Renal cortex interstitium (tissue), 15 donors: ENCODE results near the gene PAPPA. TPM values are rescaled to one million over a fixed set of nuclear protein-coding genes. Genes with fewer than 3 reads are reported as not detected.

Experiments
- DNase-seq, 11 donors: peaks; one replicate each; pipeline ENCODE4 v3.0.0-alpha.2; 2013; ENCODE audit warnings: low read depth in 9 of 11, low spot score in 4 of 11; ENCODE audit errors: extremely low read depth in 1 of 11
- long read RNA-seq, 16 experiments: transcript quantifications; one replicate each; lab custom pipeline, GENCODE V29; 2026
- polyA plus RNA-seq, 3 donors: library from polyadenylated mRNA; unstranded; fragments of 120-200 nt; gene quantifications; one replicate each; pipeline ENCODE4 v1.2.1, GENCODE V29; 2013; ENCODE audit not compliant: insufficient read length in 3 of 3

Gene PAPPA, protein sequence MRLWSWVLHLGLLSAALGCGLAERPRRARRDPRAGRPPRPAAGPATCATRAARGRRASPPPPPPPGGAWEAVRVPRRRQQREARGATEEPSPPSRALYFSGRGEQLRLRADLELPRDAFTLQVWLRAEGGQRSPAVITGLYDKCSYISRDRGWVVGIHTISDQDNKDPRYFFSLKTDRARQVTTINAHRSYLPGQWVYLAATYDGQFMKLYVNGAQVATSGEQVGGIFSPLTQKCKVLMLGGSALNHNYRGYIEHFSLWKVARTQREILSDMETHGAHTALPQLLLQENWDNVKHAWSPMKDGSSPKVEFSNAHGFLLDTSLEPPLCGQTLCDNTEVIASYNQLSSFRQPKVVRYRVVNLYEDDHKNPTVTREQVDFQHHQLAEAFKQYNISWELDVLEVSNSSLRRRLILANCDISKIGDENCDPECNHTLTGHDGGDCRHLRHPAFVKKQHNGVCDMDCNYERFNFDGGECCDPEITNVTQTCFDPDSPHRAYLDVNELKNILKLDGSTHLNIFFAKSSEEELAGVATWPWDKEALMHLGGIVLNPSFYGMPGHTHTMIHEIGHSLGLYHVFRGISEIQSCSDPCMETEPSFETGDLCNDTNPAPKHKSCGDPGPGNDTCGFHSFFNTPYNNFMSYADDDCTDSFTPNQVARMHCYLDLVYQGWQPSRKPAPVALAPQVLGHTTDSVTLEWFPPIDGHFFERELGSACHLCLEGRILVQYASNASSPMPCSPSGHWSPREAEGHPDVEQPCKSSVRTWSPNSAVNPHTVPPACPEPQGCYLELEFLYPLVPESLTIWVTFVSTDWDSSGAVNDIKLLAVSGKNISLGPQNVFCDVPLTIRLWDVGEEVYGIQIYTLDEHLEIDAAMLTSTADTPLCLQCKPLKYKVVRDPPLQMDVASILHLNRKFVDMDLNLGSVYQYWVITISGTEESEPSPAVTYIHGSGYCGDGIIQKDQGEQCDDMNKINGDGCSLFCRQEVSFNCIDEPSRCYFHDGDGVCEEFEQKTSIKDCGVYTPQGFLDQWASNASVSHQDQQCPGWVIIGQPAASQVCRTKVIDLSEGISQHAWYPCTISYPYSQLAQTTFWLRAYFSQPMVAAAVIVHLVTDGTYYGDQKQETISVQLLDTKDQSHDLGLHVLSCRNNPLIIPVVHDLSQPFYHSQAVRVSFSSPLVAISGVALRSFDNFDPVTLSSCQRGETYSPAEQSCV (N-terminal part only)
- polyA plus RNA-seq = 10 to 100 TPM in 1 of 3 donors, 1 to 10 TPM in 2; 2.9 to 14.8 (median 6.5) TPM
- long read RNA-seq, donor 1 = 0 reads
- long read RNA-seq, donor 2 = 0 reads
- long read RNA-seq, donor 3 = 0 reads
- long read RNA-seq, donor 4 = 0 reads
- long read RNA-seq, donor 5 = 0 reads
- long read RNA-seq, donor 6 = 0 reads
- long read RNA-seq, donor 7 = 0 reads
- long read RNA-seq, donor 8 = 0 reads
- long read RNA-seq, donor 9 = 0 reads
- long read RNA-seq, donor 10 = 0 reads
- long read RNA-seq, donor 11 = 0 reads
- long read RNA-seq, donor 12 = 0 reads
- long read RNA-seq, donor 13 = 0 reads
- long read RNA-seq, donor 14, full-length matches to known transcripts = 1 of 1 reads
- long read RNA-seq, donor 14, partial matches to known transcripts = 0 of 1 reads
- long read RNA-seq, donor 14, other reads (novel, unspliced or antisense) = 0 of 1 reads
- long read RNA-seq, donor 15 = 0 reads
- long read RNA-seq, donor 16, partial matches to known transcripts = 0 of 5 reads
- long read RNA-seq, donor 16, other reads (novel, unspliced or antisense) = 5 of 5 reads

DNA sequence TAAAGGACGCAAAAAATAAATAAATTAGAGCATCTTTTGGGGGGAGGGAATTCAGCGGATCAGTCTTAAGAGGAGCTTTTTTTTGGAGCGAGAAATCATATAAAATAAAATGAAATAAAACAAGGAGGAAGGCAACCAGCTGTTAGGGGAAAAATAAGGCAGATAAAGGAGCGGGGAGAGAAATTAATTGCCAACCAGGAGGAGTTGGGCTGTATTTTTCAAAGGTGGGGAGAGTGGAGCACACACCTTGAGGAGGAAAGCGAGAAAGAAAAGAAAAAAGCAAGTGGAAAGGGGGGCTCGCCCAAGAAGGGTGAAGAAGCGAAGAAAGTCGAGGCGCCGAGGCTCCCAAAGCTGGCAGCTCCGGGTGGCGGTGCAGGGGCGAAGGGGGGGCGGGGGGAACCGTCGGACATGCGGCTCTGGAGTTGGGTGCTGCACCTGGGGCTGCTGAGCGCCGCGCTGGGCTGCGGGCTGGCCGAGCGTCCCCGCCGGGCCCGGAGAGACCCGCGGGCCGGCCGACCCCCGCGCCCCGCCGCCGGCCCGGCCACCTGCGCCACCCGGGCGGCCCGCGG is at the start of gene PAPPA:
Gene PAPPA (plus strand): TSS at position 27 of the 569 bp plus-strand sequence. CDS start 382 bp downstream, at position 409.
- DNase-seq = no peak

DNA sequence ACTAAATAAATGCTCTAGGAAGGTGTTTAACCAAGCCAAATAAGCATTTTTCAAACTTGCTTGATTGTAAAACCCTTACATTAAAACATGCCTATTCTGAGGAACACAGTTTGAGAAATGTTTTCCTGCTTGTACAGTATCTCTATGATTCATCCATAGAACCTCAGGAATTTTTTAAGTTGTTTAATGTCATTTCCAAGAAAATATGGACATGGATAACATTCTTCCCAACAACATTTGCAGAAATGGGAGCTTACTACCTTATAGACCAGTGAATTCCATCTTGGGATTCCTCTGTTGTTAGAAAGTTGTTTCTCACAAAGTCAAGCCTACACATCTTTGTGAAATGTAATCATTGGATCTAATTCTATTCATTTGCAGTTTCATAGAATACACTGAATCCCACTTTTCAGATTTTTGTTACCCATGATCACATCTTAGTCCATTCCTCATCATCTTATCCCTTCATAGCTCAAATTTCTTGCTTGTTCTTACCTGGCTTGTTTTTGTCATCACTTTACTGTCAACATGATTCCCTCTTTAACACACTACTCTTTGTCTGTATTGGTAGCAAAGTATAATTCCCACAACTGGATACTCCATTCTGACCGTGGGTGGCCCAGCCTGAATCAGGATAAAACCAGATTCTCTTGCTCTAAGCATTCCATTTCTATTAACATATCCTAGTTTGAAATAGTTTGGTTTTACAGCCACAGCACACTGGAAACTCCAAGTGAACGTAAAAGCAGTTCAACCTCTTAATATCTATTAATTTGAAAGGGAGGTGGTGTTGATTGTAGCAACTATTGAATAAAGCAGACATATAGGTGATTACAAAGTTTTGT is 49.4 kb upstream of the PAPPA start:
- no peak for DNase-seq

DNA sequence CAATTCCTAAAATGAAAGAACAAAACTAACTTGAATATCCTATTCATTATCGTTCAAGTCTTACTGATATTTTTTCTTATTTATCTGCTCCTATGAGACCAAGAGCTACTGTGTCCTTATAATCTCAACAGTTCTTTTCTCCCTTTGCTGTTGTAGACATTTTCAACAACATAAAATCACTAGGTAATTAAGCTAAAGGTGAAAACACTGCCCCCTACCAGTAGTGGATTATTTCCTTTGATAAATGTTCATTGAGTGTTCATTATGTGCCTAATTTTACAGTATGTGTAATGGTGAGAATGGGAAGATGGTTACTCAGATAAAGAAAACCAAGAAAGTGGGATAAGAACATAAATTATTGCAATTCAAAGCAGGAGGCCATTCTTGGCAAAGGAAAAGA is 41.4 kb upstream of the PAPPA start:
- no peak for DNase-seq

DNA sequence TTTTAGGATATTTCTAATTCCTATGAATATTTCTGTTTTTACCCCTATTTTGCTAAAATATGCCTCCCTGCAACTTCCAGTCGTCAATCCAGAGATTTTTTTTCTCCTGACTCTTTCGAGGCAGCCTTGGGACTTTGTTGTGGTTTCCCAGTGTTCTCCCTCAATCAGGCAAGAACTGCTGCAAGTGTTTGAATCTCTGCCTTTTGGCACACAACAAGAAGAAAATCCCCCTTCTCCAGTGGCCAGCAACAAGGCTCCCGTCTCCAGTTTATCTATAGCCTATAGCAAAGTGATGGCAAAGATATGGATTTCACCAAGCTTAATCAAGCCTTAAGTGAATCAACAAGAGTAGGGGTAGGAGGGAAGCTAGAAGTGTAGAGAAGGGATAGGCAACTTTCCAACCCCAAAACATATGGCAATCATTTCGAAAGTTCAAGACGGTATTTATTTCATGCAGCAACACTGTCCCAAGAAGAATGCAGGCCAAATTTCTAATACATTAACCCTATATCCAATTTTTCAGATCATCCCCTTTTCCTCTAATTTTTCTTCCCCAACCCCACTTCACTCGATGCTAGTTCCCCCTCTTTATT is 37.7 kb upstream of the PAPPA start:
- no peak for DNase-seq

DNA sequence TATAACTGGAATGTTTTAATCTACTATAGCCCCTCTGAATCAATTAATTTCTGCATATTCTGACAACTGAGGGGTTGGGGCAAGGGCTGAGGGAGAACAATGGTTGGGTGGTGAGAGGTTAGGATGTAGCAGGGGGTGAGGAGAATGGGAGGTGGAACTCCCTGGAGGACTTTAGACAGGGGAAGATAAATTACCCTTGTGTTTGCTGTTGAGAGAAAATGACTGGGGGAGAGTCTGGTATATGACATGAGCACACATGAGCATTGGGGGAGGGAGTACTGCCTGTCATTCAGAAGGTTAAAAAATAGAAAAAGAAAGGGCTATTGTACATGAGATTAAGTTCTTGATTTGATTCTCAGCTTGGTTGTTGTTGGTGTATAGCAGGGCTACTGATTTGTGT is 37.2 kb upstream of the PAPPA start:
- DNase-seq = no peak

DNA sequence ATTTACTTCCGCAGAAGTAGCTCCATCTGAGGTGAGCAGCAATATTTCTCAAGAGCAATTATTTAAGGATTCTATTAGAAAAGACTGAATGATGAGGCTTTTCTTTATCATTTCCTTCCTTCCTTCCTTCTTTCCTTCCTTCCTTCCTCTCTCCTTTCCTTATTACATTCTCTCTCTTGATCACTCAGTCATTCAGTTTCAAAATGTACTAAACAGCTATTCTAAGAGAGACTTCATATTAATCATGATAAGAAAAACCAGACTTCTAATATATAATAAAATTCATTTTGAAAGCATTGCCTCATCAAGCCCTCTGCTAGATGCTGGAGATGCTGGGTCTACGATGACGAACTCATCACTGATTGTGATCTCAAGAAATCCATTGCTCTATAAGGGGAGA is 30.4 kb upstream of the PAPPA start:
- DNase-seq = no peak

DNA sequence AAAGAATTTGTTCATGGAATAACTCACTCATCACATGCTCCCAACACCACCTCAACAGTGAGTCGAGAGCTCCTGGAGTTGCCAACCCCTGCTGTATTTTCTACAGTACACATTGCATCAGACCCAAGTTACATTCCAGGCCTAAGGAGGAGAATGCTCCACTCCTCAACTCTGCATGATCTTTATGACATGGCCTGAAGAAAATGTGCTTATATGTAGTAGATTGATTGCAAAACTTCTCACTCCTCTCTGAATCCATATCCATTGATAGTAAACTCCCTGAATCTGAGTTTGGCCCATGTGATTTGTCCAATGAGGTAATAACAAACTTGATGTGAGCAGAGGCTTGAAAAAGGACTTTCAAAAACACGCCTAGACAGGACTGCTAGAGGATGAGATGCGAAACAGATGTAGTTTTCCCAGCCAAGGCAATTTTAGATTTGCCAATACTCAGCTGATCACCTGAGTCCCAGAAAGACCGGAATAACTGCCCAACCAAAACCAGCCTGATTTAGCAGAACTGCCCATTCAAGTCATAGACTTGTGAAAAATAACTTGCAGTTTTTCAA is 29.0 kb upstream of the PAPPA start:
- DNase-seq = no peak

DNA sequence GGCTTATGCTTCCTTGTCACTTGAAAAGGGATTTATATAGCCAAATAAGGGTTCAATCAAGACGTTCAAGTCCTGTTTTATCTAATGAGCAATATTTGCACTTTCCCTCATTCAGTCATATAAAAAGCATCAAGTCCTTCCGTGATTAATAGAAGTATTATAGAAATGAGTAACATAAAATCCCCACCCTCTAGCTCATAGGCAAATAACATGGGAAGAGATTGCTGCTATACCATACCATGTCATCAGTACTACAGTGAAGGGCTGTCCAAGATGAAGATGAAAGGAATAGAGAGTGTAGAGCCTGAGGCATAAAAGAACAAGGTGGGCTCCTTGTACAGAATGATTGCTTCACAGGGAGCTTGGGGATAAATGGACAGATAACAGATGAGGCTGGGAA is 20.4 kb upstream of the PAPPA start:
- DNase-seq = no peak

DNA sequence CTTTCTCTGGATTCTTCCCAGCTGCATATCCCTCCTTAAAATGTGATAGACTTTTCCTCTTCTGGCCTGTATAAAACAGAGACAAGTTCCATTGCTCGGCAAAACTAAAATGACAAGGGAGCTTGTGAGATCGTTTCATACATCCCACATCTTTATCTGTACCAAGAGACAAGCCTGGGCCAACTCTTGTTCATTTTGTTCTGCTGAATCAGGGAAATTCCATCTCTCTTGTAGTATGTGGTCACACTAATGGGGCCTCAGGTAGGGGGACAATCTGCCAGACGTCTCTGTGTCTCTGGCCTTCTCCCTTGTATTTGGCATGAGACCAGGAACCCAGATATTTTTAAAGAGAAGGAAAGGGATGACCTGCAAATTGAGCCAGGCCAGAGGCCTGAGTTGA is 18.6 kb upstream of the PAPPA start:
- DNase-seq = no peak

DNA sequence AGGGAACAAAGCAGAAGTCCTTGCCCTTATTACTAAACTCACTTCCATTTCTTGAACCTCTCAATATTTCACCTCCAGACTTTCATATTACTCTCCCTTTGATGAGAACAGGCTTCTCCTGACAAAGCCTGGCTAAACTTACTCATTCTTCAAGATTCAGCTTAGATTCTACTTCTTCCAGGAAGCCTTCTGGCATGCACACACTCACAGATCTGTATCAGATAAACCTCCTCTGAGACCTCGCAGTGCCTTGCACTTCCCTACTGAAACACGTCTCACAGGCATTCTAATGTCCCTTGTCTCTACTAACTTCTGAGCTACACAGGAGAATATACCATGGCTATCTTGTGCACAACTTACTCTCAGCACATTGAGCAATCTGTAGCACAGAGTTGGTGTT is 16.6 kb upstream of the PAPPA start:
- no peak for DNase-seq

DNA sequence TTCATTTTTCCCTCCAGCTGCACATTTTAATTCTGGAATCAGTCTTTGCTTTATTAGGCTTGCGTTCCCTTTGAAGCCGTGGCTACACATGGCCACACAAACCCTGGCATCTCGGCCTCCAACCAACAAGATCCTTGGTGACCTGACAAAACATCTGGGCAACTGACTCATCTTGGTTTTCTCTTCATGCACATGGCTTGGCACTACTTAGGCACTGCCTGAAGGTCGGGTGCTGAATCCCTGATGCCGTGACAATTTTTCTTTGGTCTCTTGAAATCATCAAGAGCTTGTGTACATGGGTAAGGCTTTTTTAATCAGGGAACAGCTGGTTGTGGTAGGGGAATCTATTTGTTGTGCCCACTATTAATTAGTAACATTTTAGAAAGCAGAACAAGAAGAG is 16.0 kb upstream of the PAPPA start:
- no peak for DNase-seq

DNA sequence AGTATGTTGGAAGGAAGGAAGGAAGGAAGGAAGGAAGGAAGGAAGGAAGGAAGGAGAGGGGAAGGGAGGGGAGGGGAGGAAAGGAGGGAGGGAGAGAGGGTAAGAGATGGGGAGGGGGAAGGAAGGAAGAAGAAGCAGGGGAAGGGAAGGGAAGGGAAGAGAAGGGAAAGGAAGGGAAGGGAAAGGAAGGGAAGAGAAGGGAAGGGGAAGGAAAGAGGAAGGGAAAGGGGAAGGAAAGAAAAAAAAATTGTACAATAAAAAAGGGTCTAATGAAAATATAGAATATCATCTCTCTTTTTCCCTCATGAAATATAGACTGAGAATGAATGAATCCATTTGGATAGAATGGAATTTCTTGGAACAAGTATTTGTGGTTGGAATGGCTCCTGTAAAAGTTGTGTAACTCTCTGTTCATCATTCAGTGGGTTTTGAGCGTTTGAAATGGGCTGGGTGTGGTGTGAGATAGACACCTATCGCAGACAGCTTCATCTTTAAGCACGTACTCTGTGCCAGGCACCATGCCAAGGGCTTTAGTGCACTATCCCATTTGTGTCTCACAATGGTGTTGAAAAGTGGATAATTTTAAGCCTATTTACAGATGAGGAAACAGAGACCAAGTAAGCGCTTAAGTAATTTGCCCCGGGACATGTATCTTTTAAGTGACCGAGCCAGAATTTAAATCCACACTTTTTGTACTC is 11.6 kb upstream of the PAPPA start:
- no peak for DNase-seq

DNA sequence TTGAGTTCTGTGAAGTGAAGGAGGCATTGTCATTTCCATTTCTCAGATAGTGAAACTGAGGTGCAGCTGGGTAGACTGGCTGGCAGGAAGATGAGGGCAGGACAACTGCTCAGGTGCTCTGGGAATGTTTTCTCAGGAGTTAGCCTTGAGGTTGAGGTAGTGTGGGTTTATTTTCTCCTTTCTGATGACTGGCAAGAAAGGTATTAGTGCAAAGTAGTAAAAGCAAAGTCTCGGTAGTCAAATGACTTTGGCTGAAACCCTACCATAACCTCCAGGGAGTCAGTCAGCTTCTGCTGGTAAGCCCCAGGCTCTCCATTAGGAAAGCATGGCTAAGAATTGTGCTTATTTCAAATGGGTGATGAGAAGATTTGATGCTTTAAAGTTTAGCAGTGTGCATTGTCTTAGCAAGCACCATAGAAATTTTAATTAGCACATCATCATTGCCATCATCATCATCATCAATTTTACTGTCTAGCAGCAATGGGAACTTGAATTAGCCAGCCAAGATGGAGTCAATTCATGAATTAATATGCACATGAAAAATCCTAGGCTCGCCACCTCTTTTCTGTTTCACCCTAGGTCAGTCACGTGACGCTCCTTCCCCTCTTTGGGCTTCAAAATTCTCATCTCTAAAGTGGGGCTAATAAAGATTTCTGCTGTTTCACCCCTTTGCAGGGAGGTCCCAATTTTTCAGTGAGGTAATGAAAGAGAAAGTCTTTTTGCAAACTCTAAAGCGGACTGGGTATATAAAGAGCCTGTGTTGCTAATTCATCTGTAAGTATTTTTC is 10.7 kb upstream of the PAPPA start:
- no peak for DNase-seq

DNA sequence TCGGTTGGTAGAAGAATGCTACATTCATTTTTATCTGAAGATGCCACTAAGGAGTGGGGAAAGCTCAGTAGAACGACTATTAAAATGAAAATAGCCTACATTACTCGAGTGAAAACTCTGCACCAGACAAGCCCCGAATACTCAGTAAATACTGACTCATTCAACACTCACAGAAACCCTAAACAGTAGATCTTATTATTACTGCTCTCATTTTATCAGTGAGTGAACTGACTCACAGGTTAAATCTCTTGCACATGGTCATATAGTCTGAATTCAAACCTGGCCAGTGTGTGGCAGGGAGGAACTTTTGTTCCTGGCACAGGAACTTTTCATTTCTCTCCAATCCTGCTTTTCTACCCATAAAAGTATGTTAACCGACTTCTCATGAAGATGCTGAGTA is 9.6 kb upstream of the PAPPA start:
- DNase-seq = no peak

DNA sequence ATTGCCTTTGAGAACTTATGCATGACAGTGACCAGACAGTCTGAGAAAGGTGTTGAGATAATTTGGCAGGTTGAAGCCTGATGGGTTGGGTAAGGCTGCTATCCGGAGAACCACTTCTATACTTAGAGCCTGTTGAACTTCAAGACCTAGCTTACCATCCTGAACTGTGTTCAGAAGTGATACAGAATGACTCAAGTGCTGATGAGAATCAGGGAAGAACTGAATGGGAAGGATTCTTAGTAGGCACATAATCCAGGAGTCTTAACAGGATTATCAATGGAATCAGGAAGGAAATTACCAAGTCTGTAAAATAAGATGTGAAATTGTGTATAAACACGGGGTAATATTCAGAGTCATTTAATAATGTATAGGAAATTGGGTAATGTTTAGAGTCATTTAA is 9.0 kb upstream of the PAPPA start:
- no peak for DNase-seq
